GM12892 (cell line): ENCODE results near the gene POLR3H.

Experiments
- POLR2A ChIP-seq: IDR thresholded peaks from 2 replicates; pipeline ENCODE4 v1.6.1; 2011; ENCODE audit warnings: low read depth, low read length, control low read depth
- POLR2AphosphoS5 ChIP-seq: IDR thresholded peaks from 2 replicates; pipeline ENCODE4 v1.6.1; 2011; ENCODE audit warnings: low read depth, low read length, control low read depth
- TAF1 ChIP-seq: IDR thresholded peaks from 2 replicates; pipeline ENCODE4 v1.6.1; 2011; ENCODE audit warnings: low read depth, mild to moderate bottlenecking, control low read depth, low read length, borderline replicate concordance

DNA sequence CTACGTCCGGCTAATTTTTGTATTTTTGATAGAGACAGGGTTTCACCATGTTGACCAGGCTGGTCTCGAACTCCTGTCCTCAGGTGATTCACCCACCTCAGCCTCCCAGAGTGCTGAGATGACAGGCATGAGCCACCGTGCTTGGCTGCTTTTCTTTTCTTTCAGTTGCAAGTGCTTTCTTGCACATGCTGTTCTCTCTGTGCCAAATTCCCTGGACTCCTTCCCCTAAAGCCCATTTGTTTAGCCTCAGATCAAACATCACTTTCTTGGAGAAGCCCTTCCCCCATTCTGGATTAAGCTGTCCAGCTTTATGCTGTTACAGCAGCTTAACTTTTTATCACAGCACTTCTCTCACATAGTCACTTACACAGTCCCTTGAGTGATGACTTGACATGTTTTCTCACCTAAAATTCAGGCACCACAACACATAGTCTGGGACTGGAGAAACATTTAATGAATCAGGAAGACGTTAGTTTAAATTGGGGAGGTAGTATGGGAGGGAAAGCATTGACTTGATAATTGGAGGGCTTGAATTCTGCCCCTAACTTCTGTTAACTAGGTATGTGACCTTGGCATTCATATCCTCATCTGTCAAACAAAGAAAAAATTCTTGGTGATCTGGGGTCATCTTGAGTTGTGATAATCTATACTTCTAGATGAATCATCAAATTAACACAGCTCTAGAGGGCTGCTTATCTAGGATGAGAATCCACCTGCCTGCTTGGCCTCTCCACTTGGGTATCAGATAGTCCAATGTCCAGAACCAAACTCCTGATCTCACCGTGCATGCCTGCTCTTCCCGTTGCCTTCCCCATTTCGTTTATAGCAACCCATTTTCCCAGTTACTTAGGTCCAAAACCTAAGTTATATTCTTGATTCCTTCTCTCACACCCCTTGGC is 57.0 kb downstream of the POLR3H start:
- TF ChIP-seq POLR2A (no peak), TAF1 (no peak), POLR2AphosphoS5 (no peak)
